Stimulated activated CD4-positive, alpha-beta T cell treated with anti-CD3 and anti-CD28 coated beads, TNF-alpha, amount 100 ng/mL, for 24 hours (primary cell): ENCODE data around the gene LPAR1.
"Not testable (repeated sequence)": the region's sequence is repeated elsewhere in the genome, so short reads cannot be mapped to it uniquely, and the experiment has no call there.

Experiments
- DNase-seq, 3 experiments: peaks; one replicate each; pipeline ENCODE4 v3.0.0-alpha.2; 2020; ENCODE audit warnings: low read depth in 3 of 3

The LPAR1 gene

GRCh38 chr9:110872920-110873319, 165.3 kb downstream of the LPAR1 start:
- DNase-seq: no peak

DNA sequence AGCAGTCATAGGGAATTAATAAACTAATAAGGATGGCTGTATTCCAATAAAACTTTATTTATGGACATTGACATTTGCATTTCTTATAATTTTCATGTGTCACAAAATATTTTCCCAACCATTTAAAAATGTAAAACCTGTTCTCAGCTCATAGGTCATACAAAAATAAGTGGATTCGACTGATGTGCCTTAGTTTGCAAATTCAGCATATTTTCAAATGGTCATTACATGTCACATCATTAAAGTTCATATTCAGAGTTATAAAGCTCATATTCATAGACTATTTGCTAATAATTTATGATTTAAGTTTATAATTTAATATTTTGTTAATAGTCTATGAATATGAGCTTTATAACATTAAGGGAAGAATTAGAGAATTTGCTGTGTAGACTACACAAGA, 166.5 kb downstream of the LPAR1 start:
- no peak for DNase-seq

GRCh38 chr9:110869931-110870330, 168.3 kb downstream of the LPAR1 start:
- DNase-seq: no peak

DNA sequence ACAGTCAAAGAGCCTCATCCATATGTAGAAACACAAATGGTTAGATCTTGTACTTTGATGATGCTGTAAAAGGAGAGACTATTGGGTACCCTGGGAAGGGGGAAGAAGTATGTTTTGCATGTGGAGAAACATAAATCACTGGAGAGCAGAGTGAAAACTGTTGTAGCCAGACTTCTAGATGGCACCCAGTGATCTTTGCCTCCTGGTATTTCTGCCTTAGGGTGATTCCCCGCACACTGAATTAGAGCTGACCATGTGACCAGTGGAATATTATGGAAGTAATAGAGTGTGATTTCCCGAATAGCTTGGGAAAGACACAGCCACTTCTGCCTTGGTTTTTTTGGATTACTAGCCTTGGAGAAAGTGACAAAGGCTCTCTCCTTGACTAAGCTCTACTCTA, 174.3 kb downstream of the LPAR1 start:
- DNase-seq: no peak

DNA sequence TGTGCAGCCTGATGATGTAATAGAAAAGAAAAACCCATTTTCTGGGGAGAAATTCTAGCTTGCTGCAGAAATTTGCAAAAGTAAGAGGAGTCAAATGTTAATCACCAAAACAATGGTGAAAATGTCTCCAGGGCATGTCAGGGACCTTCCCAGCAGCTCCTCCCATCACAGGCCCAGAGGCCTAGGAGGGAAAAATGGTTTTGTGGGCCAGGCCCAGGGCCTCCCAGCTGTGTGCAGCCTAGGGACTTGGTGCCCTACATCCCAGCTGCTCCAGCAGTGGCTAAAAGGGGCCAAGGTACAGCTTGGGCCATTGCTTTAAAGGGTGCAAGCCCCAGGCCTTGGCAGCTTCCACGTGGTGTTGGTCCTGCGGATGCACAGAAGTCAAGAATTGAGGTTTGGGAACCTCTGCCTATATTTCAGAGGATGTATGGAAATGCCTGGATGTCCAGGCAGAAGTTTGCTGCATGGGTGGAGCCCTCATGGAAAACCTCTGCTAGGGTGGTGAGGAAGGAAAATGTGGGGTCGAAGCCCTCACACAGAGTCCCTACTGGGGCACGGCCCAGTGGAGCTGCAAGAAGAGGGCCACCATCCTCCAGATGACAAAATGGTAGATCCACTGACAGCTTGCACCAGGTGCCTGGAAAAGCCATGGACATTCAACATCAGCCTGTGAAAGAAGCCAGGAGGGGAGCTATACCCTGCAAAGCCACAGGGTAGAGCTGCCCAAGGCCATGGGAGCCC, 176.7 kb downstream of the LPAR1 start:
- DNase-seq: not testable (repeated sequence)

DNA sequence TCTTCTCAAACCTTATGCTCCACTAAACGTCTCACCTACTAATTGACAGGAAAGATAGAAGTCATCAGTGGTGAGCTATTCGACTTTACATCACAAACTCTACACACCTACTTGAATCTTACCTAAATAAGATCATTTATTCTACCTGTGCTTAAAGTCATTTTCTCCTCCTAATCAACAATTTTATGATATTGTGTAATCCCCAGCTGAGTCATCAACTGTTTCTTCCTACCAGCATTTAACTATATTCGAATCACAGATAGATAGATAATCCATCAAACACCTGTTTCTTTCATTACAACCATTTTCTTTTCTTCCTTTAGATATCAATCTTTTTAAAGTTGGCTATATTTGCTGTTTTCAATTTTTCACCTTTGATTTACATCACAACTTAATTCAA, 181.5 kb downstream of the LPAR1 start:
- DNase-seq: no peak

GRCh38 chr9:110850401-110851135, 187.7 kb downstream of the LPAR1 start:
- DNase-seq: no peak

GRCh38 chr9:110847671-110848070, 190.6 kb downstream of the LPAR1 start:
- no peak for DNase-seq

- DNase-seq: no peak
Measured at GRCh38 chr9:110846215-110846614, 192.1 kb downstream of the LPAR1 start.

GRCh38 chr9:110844121-110844520, 194.1 kb downstream of the LPAR1 start:
- DNase-seq: no peak

GRCh38 chr9:110842986-110843385, 195.3 kb downstream of the LPAR1 start:
- DNase-seq: no peak

DNA sequence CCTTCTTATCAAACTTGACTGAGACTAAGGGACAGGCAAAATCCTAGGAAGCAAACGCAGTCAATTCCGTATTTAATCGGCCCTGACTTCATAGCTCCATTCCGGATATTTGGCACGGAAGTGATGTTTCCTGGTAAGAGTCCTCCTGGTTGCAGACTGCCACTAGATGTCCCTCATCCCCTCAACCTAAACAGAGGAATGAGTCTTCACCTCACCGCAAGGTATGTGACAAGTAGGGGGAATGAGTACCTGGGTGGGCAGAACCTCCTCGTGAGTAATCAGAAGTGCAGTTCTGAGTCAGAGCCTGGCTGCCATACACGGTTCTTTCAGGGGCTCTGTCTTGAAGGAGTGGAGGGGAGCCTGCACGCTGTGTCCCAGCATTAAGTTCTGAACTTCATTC, 196.1 kb downstream of the LPAR1 start:
- no peak for DNase-seq

- no peak for DNase-seq
Measured at GRCh38 chr9:110837401-110838005, 200.8 kb downstream of the LPAR1 start.

- DNase-seq: no peak
Measured at GRCh38 chr9:110835859-110836271, 202.4 kb downstream of the LPAR1 start.

DNA sequence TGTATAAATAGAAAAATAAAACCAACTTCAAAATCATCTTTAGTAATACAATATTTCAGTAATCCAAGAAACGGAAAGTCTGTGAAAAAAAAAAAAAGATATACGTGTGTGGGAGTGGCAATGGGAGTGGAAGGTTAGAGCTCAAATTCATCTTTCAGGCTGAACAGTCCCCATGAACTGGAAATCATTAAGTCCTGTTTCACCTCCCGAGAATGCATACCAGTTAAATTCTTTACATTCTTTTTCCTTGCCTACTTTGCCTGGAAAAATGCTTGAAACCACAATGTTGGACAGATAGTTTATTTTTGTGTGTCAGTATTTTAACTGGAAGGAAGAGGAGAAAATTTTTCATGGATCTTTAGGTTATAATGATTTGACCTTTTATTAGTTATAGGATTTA, 202.9 kb downstream of the LPAR1 start:
- no peak for DNase-seq

DNA sequence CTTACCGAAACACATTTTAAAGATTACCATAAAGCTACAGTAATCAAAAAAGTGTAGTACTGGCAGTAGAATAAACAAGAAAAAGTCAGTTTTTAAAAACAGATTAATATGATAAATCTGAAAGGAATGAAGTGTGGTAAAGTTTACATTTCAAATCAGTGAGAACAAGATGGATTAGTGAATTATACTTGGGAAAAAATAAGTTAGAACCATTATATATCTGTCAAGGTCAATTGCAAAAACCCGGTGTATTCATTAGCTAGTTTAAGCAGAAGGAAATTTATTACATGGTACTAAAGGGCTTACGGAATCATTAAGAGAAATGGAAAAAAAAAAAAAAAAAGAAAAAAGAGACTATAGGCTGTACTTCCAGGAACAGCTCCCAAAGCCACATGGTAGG, 205.3 kb downstream of the LPAR1 start:
- no peak for DNase-seq

- DNase-seq: no peak
Measured at GRCh38 chr9:110830495-110830894, 207.8 kb downstream of the LPAR1 start.

- DNase-seq: no peak
Measured at GRCh38 chr9:110828264-110828663, 210.0 kb downstream of the LPAR1 start.

GRCh38 chr9:110826400-110826799, 211.9 kb downstream of the LPAR1 start:
- not testable (repeated sequence) for DNase-seq

DNA sequence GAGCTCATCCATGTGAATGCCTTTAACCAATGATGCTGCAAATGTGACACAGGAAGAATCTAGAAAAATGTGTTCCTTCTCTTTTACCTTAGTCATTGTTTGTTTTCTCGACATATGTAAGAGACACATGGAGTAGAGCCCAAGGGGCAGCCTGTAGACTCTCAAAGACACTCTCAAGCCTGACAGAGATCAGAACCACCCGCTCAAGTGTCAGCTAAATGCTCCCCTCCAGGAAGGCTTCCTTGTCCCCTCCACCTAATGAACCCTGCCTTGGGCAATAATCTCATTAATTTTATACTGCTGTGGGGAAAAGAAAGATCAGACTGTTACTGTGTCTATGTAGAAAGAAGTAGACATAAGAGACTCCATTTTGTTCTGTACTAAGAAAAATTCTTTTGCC, 212.3 kb downstream of the LPAR1 start:
- DNase-seq: no peak

- not testable (repeated sequence) for DNase-seq
Measured at GRCh38 chr9:110825129-110825528, 213.1 kb downstream of the LPAR1 start.
